Gastrocnemius medialis (tissue), 4 donors: Measurements from ENCODE around the gene RPA1.

Source experiments
- CTCF ChIP-seq, 5 experiments: fragments of 450-650 bp in 3 of 5; fragments of 200-600 bp in 2 of 5; sonication (generic) in 2 of 5; IDR thresholded peaks in 4 of 5; conservative IDR thresholded peaks in 1 of 5; 1 replicate in 4 of 5; 2 replicates in 1 of 5; pipeline ENCODE4 v1.5.1; 2016 to 2019; ENCODE audit warnings: antibody characterized with exemption in 5 of 5, mild to moderate bottlenecking in 3 of 5, moderate library complexity in 3 of 5
- POLR2A ChIP-seq, 2 donors: fragments of 450-650 bp; IDR thresholded peaks; one replicate each; pipeline ENCODE4 v1.6.1; 2017; ENCODE audit warnings: antibody characterized with exemption in 2 of 2, mild to moderate bottlenecking in 2 of 2, moderate library complexity in 2 of 2

DNA sequence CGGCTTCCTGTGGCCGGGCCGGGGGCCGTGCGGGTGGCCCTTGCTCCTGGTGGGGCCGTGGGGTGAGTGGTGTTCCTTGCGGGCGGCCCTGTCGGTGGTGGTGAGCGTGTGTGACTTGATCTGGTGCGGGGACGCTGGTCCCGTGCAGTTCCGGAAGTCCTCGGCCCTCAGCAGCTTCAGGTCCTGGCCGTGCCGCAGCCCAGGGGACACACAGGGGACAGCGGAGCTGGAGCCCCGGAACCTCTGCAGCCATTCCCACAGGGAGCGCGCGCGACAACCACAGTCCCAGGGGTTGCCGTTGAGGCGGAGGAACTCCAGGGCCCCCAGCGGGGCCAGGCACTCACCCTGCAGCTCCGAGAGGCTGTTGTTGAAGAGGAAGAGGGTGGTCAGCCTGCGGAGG lies 107.0 kb downstream of the RPA1 start:
- TF ChIP-seq CTCF (IDR thresholded peaks at IDR 0.05 in 4 of 5, conservative IDR thresholded peaks at IDR 0.05 in 1 of 5) (no peak), POLR2A (IDR thresholded peaks at IDR 0.05) (no peak)
